ENCODE results near the gene SCGB2A2.
A peak's percentile ranks its signal among the peaks of the same experiment; 100 is the strongest.

The SCGB2A2 gene

DNA sequence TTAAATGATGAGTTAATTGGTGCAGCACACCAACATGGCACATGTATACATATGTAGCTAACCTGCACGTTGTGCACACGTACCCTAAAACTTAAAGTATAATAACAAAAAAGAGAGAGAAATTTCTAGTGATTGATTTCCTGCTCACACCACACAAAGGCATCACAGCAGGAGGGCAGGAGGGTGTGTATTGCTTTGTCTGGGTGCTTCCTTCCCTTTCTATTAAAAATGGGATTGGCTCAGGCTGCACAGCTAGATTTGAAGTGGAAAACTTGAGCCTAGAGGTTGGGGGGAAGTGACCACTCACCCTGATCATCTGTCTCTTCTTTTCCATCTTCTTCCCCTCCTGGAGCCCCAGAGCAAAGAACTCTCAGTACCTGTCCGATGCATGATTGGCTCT lies 28.9 kb upstream of the SCGB2A2 start:
- TF ChIP-seq, protein P1, sequence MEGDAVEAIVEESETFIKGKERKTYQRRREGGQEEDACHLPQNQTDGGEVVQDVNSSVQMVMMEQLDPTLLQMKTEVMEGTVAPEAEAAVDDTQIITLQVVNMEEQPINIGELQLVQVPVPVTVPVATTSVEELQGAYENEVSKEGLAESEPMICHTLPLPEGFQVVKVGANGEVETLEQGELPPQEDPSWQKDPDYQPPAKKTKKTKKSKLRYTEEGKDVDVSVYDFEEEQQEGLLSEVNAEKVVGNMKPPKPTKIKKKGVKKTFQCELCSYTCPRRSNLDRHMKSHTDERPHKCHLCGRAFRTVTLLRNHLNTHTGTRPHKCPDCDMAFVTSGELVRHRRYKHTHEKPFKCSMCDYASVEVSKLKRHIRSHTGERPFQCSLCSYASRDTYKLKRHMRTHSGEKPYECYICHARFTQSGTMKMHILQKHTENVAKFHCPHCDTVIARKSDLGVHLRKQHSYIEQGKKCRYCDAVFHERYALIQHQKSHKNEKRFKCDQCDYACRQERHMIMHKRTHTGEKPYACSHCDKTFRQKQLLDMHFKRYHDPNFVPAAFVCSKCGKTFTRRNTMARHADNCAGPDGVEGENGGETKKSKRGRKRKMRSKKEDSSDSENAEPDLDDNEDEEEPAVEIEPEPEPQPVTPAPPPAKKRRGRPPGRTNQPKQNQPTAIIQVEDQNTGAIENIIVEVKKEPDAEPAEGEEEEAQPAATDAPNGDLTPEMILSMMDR (IDR thresholded peaks at IDR 0.05; ENCODE audit: borderline replicate concordance, insufficient read depth, low read depth, low read length): no peak
- no peak overlapping the region for H3K4me3 ChIP-seq (ENCODE audit: low read depth, low read length)

DNA sequence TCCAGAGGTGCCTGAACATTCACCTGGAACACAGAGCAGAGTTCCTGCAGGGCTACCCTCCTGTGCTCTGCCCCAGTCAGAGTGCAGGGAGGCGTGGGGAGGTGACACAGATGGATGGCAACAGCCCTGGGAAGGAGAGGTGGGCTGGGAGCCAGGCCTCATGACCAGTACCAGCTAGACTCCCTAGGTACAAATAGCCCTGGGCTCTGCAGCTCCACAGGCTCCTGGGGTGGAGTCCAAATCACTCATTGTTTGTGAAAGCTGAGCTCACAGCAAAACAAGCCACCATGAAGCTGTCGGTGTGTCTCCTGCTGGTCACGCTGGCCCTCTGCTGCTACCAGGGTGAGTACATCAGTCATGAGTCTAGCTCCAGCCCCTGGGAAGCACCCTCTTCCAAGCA lies 27.9 kb upstream of the SCGB2A2 start, which contains the start of gene SCGB1D2:
Gene SCGB1D2 (plus strand): TSS at position 219 of the 400 bp plus-strand sequence. CDS start 69 bp downstream, at position 288.
- H3K4me3 ChIP-seq (ENCODE audit: low read depth, low read length): no peak within 1 kb of the TSS
- TF ChIP-seq, protein P1 (IDR thresholded peaks at IDR 0.05; ENCODE audit: borderline replicate concordance, insufficient read depth, low read depth, low read length): no peak

DNA sequence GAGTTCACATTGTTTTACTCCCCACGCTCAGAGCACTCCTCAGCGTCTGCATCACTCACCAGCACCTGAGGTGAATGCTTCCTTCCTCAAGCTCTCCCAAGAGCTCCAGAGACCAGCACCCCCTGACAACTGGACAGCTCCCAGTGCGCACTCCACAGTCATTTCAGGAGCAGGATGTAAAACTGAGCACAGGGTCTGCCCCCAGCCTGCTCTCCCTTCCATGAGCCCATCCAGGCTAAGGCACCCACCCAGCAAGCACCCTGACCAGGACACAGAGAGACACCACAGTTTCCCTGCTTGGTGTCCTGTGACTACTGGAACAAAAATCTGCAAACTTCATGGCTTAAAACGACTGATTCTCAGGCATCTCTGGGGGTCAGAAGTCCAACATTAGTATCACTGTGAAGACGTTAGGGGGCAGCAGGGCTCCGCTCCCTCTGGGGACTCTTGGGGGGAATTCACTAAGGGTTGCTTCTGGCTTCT lies 24.6 kb upstream of the SCGB2A2 start:
- no peak overlapping the region for H3K4me3 ChIP-seq (ENCODE audit: low read depth, low read length)
- TF ChIP-seq, protein P1 (IDR thresholded peaks at IDR 0.05; ENCODE audit: borderline replicate concordance, insufficient read depth, low read depth, low read length): peak; percentile 37; the same call in 1 of the 2 replicates

DNA sequence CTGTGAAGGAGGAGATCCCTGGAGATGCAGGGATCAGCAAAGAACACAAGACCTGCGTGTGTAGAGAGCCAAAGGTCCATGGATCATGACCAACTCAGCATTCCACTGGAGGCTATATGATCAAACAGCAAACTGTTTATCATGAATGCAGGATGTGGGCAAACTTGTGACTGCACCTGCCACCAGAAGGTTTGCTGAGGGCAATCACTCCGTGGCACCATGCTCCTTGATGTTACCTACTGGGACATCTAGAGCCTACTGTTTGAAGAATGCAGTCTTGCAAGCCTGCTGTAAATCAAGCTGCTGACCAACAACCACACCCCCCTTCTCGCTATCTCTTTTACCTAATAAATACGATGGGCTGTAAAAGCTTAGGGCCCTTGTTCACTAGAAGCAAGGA lies 18.3 kb upstream of the SCGB2A2 start:
- TF ChIP-seq, protein P1 (IDR thresholded peaks at IDR 0.05; ENCODE audit: borderline replicate concordance, insufficient read depth, low read depth, low read length): no peak
- no peak overlapping the region for H3K4me3 ChIP-seq (ENCODE audit: low read depth, low read length)

DNA sequence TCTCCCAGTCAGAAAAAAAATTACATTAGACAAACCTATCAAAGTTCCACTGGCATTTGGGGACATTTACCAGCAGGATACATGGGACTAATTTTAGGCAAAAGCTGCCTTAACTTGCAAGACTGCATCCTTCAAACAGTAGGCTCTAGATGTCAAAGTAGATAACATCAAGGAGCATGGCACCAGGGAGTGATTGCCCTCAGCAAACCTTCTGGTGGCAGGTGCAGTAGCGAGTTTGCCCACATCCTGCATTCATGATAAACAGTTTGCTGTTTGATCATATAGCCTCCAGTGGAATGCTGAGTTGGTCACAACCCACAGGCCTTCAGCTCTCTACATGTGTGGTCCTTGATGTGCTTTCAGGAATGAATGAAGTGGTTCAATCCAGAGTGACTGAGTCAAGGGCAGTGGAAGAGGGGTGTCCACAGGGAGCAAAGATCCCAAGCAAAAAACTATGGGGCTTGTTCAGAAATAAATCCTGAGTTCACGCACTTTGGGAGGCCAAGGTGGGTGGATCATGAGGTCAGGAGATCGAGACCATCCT lies 15.9 kb upstream of the SCGB2A2 start:
- TF ChIP-seq, protein P1 (IDR thresholded peaks at IDR 0.05; ENCODE audit: borderline replicate concordance, insufficient read depth, low read depth, low read length): no peak
- no peak overlapping the region for H3K4me3 ChIP-seq (ENCODE audit: low read depth, low read length)

DNA sequence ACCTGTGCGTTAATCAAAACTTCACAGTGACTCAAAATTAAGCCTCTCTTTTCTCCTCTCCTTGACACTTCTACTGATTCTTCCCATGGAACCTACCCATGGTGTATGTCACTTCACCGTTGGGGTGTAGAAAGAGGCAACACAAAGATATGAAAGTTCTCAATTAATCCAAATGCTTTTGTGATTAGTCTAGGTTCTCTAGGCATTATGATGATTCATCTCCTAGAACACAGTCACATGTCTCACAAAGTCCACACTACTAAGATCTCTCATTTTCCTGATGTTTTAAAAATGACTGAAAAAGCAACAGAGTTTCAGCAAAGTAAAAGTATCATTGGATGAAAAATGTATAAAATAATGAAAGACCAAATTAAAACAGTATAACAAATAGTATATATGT lies 13.7 kb upstream of the SCGB2A2 start:
- TF ChIP-seq, protein P1 (IDR thresholded peaks at IDR 0.05; ENCODE audit: borderline replicate concordance, insufficient read depth, low read depth, low read length): no peak
- H3K4me3 ChIP-seq (ENCODE audit: low read depth, low read length): no peak overlapping the region

DNA sequence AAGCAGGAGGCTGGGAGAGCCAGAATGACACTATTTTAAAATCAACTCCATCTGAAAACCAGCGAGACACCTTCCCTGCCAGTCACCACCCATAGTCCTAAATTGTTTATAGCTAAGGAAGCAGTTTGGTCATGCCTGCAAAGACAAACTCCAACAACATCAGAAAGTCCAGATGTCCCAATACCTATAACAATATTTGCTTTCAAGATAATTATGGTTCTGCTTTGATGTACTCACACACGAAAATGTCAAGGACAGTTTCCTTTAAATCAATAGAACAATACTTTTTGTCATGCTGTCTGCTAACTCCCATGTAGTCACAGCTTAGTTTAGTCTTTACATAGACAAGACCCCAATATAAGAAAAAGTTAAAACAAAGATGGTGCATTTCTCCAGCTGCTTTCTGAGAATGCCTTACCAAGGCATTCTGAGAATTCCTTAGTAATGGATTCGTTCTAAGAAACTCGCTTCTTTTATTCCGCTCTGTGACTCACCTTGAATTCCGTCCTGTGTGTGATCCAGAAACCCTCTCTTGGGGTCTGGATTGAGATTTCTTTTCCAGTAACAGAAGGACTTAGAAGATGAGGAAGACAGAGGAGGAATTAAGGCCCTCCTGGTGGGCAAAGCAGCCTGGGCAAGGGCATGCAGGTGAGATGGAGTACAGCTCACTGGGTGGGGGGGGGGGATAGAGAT lies 9.6 kb upstream of the SCGB2A2 start:
- no peak overlapping the region for H3K4me3 ChIP-seq (ENCODE audit: low read depth, low read length)
- TF ChIP-seq, protein P1 (IDR thresholded peaks at IDR 0.05; ENCODE audit: borderline replicate concordance, insufficient read depth, low read depth, low read length): no peak
